ENCODE measurements around the gene PASD1.
"Not testable (repeated sequence)": the region's sequence is repeated elsewhere in the genome, so short reads cannot be mapped to it uniquely, and the experiment has no call there.

Gene PASD1

GRCh38 chrX:151564035-151564434 lies 560 bp downstream of the PASD1 start:
- in situ Hi-C loops (cut with MboI; ENCODE audit: low sequenced_read_pairs, unreplicated experiment), result no loop called here
- no peak for TF ChIP-seq CTCF (IDR thresholded peaks at IDR 0.05; ENCODE audit: borderline replicate concordance, control extremely low read depth, extremely low read depth, insufficient read depth, missing control alignments)
- DNase-seq (ENCODE audit: low spot score), result no peak

GRCh38 chrX:151566872-151567271 lies 3.4 kb downstream of the PASD1 start:
- in situ Hi-C loops (cut with MboI; ENCODE audit: low sequenced_read_pairs, unreplicated experiment); DNase-seq (ENCODE audit: low spot score): not testable (repeated sequence)

- TF ChIP-seq CTCF (IDR thresholded peaks at IDR 0.05; ENCODE audit: borderline replicate concordance, control extremely low read depth, extremely low read depth, insufficient read depth, missing control alignments), result no peak
- no peak for DNase-seq (ENCODE audit: low spot score)
- in situ Hi-C loops (cut with MboI; ENCODE audit: low sequenced_read_pairs, unreplicated experiment), result no loop called here
Measured at GRCh38 chrX:151570561-151570960, 7.1 kb downstream of the PASD1 start.

GRCh38 chrX:151593384-151593783 lies 29.9 kb downstream of the PASD1 start:
- DNase-seq (ENCODE audit: low spot score); in situ Hi-C loops (cut with MboI; ENCODE audit: low sequenced_read_pairs, unreplicated experiment): not testable (repeated sequence)

GRCh38 chrX:151596282-151596681 lies 32.8 kb downstream of the PASD1 start:
- TF ChIP-seq CTCF (IDR thresholded peaks at IDR 0.05; ENCODE audit: borderline replicate concordance, control extremely low read depth, extremely low read depth, insufficient read depth, missing control alignments), result no peak
- no peak for DNase-seq (ENCODE audit: low spot score)
- in situ Hi-C loops (cut with MboI; ENCODE audit: low sequenced_read_pairs, unreplicated experiment), result no loop called here

GRCh38 chrX:151604931-151605330 lies 41.5 kb downstream of the PASD1 start:
- no peak for TF ChIP-seq CTCF (IDR thresholded peaks at IDR 0.05; ENCODE audit: borderline replicate concordance, control extremely low read depth, extremely low read depth, insufficient read depth, missing control alignments)
- in situ Hi-C loops (cut with MboI; ENCODE audit: low sequenced_read_pairs, unreplicated experiment), result no loop called here
- DNase-seq (ENCODE audit: low spot score), result no peak

GRCh38 chrX:151609222-151609621 lies 45.7 kb downstream of the PASD1 start:
- TF ChIP-seq CTCF (IDR thresholded peaks at IDR 0.05; ENCODE audit: borderline replicate concordance, control extremely low read depth, extremely low read depth, insufficient read depth, missing control alignments), result no peak
- no peak for DNase-seq (ENCODE audit: low spot score)
- in situ Hi-C loops (cut with MboI; ENCODE audit: low sequenced_read_pairs, unreplicated experiment), result no loop called here

- no peak for DNase-seq (ENCODE audit: low spot score)
- in situ Hi-C loops (cut with MboI; ENCODE audit: low sequenced_read_pairs, unreplicated experiment), result no loop called here
- TF ChIP-seq CTCF (IDR thresholded peaks at IDR 0.05; ENCODE audit: borderline replicate concordance, control extremely low read depth, extremely low read depth, insufficient read depth, missing control alignments), result no peak
Measured at GRCh38 chrX:151621422-151621821, 57.9 kb downstream of the PASD1 start.

Measured in GM13976 (cell line).